ENCODE measurements around the gene STXBP6. TPM values are rescaled to one million over a fixed set of nuclear protein-coding genes. Genes with fewer than 3 reads are reported as not detected.

STXBP6 gene
- total and polyA plus RNA-seq, 2 of the 13 experiments (the other 11 are each of a cell fraction or from before 2014, with no cell fraction given) = 35.3 to 42.8 TPM

- peak; percentile 85 for TF ChIP-seq TEAD3 (CRISPR knock-in tag; optimal IDR thresholded peaks at IDR 0.05; ENCODE audit: borderline replicate concordance)
- TF ChIP-seq E2F2 (CRISPR knock-in tag; IDR thresholded peaks at IDR 0.05; ENCODE audit: borderline replicate concordance) = no peak
- TF ChIP-seq NCOR1 (IDR thresholded peaks at IDR 0.05; ENCODE audit: borderline replicate concordance, low read length) = peak; percentile 72; the same call in 1 of the 2 replicates
- TF ChIP-seq ZNF589 (CRISPR knock-in tag; conservative IDR thresholded peaks at IDR 0.05) = no peak
- no peak for TF ChIP-seq ZNF513 (CRISPR knock-in tag; conservative IDR thresholded peaks at IDR 0.05)
- no peak for TF ChIP-seq HCFC1 (IDR thresholded peaks at IDR 0.05; ENCODE audit: low read depth, low read length)
- no peak for TF ChIP-seq BRD4 (CRISPR knock-in tag; IDR thresholded peaks at IDR 0.05)
- 0 out of 2 replicates have a peak, but pooled peaks have one; percentile 29 for TF ChIP-seq PITX1 (CRISPR knock-in tag; IDR thresholded peaks at IDR 0.05)
- TF ChIP-seq PAXIP1 (CRISPR knock-in tag; conservative IDR thresholded peaks at IDR 0.05) = peak; percentile 96
- TF ChIP-seq SMARCC2 (IDR thresholded peaks at IDR 0.05) = no peak
- TF ChIP-seq ZSCAN30 (CRISPR knock-in tag; IDR thresholded peaks at IDR 0.05) = no peak
- peak; percentile 77; the same call in 1 of the 2 replicates for TF ChIP-seq FOXO1 (CRISPR knock-in tag; IDR thresholded peaks at IDR 0.05)
- TF ChIP-seq TRAFD1 (CRISPR knock-in tag; IDR thresholded peaks at IDR 0.05; ENCODE audit: borderline replicate concordance) = no peak
- TF ChIP-seq ZNF605 (CRISPR knock-in tag; IDR thresholded peaks at IDR 0.05) = no peak
- TF ChIP-seq ZNF232 (CRISPR knock-in tag; IDR thresholded peaks at IDR 0.05; ENCODE audit: borderline replicate concordance) = no peak
- TF ChIP-seq JARID2 (CRISPR knock-in tag; IDR thresholded peaks at IDR 0.05; ENCODE audit: insufficient replicate concordance) = no peak
- TF ChIP-seq CSRNP2 (CRISPR knock-in tag; conservative IDR thresholded peaks at IDR 0.05; ENCODE audit: low read depth) = no peak
- TF ChIP-seq NFYC (CRISPR knock-in tag; IDR thresholded peaks at IDR 0.05) = peak; percentile 46; the same call in 1 of the 2 replicates
- TF ChIP-seq ZFP1 (CRISPR knock-in tag; IDR thresholded peaks at IDR 0.05) = peak; percentile 61; the same call in 1 of the 2 replicates
- peak; percentile 25; the same call in 1 of the 2 replicates for TF ChIP-seq ZBTB21 (CRISPR knock-in tag; IDR thresholded peaks at IDR 0.05)
These were observed 14.9 kb downstream of the STXBP6 start (continued) for GRCh38 chr14:25034803-25035681.

Data from HepG2 (cell line).